Measurements from ENCODE around the gene ULBP1.
"Not testable (repeated sequence)": the region's sequence is repeated elsewhere in the genome, so short reads cannot be mapped to it uniquely, and the experiment has no call there.

The ULBP1 gene

GRCh38 chr6:149951626-149952025 is 12.1 kb upstream of the ULBP1 start:
- TF ChIP-seq CTCF (IDR thresholded peaks at IDR 0.05; ENCODE audit: insufficient read depth, low read length, missing control alignments): no peak
- no peak for DNase-seq (ENCODE audit: low read depth, low spot score)
- no peak overlapping the region for H3K4me3 ChIP-seq (ENCODE audit: low read depth, low read length)
- POLR2A ChIA-PET: no interaction called here
- CTCF ChIA-PET: interaction anchor here (0.9 to 1.3 kb wide), 4 partner anchors 55 to 866 kb away, joined by 3 to 5 read pairs (median 4); no protein-coding TSS in a partner anchor

DNA sequence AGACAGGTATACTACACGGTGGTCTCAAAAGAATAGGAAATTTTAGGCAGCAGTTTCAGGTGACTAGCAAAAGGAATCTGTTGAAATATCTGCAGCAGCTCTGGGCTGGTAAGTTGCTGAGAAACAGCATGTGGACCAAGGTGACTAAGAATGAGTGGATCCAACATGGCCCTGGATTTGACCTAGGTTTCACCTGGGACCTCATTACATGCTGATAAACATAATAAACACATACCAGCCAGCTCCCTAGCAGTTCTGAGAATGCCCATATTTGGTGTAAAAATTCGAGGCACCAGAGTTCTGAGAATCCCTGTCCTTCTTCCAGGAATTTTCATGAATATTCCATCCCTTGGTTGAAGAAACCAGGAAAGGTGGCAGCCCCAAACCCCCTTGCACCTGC is 10.4 kb upstream of the ULBP1 start:
- POLR2A ChIA-PET; H3K4me3 ChIP-seq (ENCODE audit: low read depth, low read length); DNase-seq (ENCODE audit: low read depth, low spot score): not testable (repeated sequence)
- CTCF ChIA-PET: interaction anchor here (1.2 kb wide), 1 partner anchor 8 kb away, joined by 5 read pairs; no protein-coding TSS in a partner anchor

DNA sequence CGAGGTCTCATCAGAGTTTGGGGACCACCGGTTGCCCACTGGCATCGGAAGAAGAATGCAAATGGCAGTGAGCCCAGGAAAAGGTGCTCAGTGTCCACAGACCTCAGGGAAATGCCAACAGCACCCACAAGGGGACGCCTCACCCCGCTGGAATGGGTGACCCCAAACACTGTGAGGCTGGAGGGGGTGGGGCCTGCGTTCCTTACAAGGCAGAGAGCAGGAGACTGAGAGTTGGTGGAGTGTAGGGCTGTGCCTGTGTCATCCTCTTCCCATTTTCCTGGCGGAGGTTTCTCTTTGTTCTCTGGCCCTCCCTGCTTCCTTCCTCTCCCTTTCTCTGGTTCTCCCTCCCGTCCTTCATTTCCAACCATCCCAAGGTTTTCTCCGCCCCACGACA is 9.8 kb upstream of the ULBP1 start:
- DNase-seq (ENCODE audit: low read depth, low spot score); POLR2A ChIA-PET; CTCF ChIA-PET; H3K4me3 ChIP-seq (ENCODE audit: low read depth, low read length): not testable (repeated sequence)

- DNase-seq (ENCODE audit: low read depth, low spot score); CTCF ChIA-PET; POLR2A ChIA-PET; H3K4me3 ChIP-seq (ENCODE audit: low read depth, low read length): not testable (repeated sequence)
Measured at GRCh38 chr6:149954328-149954983, 9.3 kb upstream of the ULBP1 start.

DNA sequence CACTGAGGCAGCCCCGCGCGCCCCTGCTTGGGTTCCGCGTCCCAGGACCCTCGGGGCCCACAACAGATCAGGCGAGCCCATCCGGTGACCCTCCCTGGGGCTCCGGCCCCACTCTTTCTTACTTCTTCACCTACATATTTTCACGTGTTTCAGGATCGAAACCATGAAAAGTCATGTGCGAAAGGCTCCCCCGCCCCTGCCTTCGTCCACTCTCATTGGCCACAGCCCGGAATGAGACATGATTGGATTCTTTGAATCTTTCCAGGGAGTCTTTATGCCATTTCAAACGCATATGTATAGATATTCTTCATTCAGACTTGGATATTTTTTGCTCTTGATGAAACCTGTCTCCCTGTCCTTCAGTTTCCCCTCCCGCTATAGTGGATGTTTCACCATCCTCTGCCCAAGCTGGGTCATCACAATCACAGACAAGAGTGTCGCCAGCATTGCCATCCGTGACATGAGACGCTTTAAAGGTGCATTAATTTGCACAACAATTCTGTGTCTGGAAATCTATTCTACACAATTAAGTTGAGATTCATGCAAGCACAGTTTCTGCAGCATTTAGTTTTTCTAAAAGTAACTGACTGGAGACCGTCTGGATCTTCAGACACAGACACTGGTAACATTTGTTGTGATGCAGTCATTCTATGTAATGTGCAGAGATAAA is 8.6 kb upstream of the ULBP1 start:
- POLR2A ChIA-PET; DNase-seq (ENCODE audit: low read depth, low spot score); H3K4me3 ChIP-seq (ENCODE audit: low read depth, low read length); CTCF ChIA-PET: not testable (repeated sequence)

GRCh38 chr6:149955654-149956317 is 8.0 kb upstream of the ULBP1 start:
- POLR2A ChIA-PET; H3K4me3 ChIP-seq (ENCODE audit: low read depth, low read length); DNase-seq (ENCODE audit: low read depth, low spot score): not testable (repeated sequence)
- CTCF ChIA-PET: interaction anchor here (0.9 kb wide), 1 partner anchor 53 kb away, joined by 3 read pairs; no protein-coding TSS in a partner anchor

DNA sequence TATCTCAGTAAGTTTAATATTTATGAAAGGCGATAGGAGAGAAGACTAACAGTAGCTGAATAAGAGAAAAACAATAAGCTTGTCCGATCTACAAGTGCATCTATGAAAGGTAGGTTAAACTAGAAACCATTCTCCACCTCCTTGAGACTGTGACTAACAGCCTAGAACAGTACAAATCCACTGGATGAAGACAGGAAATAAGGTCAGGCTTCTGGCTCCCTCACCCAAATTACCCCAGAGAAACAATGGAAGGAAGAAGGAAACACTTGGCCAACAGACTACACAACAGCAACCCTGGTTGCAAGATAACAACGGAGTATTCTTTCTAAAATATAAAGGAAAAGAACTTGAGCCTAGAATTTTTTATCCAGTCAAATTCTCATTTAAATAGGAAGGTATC is 5.6 kb upstream of the ULBP1 start:
- POLR2A ChIA-PET; CTCF ChIA-PET; H3K4me3 ChIP-seq (ENCODE audit: low read depth, low read length); DNase-seq (ENCODE audit: low read depth, low spot score): not testable (repeated sequence)

DNA sequence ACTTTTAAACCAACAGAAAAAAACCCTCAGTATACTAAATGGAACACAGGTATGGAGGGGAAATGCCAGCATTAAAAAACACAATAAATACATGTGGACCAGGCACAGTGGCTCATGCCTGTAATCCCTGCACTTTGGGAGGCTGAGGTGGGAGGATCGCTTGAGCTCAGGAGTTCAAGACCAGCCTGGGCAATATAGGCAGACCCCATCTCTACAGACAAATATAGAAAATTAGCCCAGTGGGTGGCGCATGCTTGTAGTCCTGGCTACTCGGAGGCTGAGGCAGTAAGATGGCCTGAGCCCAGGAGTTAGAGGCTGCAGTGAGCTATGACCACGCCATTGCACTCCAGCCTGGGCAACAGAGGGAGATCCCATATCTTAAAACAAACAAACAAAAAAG is 3.9 kb upstream of the ULBP1 start:
- POLR2A ChIA-PET; CTCF ChIA-PET; H3K4me3 ChIP-seq (ENCODE audit: low read depth, low read length); DNase-seq (ENCODE audit: low read depth, low spot score): not testable (repeated sequence)

DNA sequence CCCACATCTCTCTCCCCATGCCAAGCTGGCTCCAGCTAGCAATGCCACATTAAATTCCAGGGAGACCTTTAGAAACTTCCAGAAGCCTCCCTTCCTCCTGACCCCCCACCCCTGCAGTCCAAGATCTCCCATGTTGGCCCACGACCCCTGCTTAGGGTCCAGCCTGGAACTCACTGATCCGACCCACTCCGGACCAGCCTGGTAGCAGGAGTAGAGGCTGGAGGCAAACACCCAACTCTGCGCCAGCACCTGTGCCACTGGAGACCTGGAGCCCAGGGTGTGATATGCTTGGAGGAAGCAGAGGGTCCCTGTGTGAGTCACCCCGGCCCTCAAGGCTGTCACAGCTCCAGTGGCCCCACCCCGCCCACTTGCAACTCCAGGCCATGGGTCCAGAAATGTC is 3.3 kb upstream of the ULBP1 start:
- no peak for TF ChIP-seq CTCF (IDR thresholded peaks at IDR 0.05; ENCODE audit: insufficient read depth, low read length, missing control alignments)
- POLR2A ChIA-PET: no interaction called here
- CTCF ChIA-PET: no interaction called here
- no peak for DNase-seq (ENCODE audit: low read depth, low spot score)
- H3K4me3 ChIP-seq (ENCODE audit: low read depth, low read length): no peak overlapping the region

Measured in AG04449 (cell line).